Panc1 (cell line): ENCODE measurements around the gene GPR135.

Source experiments
- CTCF ChIP-seq: fragments of 450-650 bp; IDR thresholded peaks from 2 replicates; pipeline ENCODE4 v1.5.1; 2017; ENCODE audit warnings: mild to moderate bottlenecking
- POLR2AphosphoS5 ChIP-seq: IDR thresholded peaks from 2 replicates; pipeline ENCODE4 v1.6.1; 2012; ENCODE audit warnings: mild to moderate bottlenecking, low read depth, low read length, moderate library complexity
- REST ChIP-seq, 2 experiments: IDR thresholded peaks; 2 replicates each; pipeline ENCODE4 v1.6.1; 2011 to 2012; ENCODE audit warnings: low read depth in 2 of 2, control low read depth in 1 of 2, low read length in 1 of 2, mild to moderate bottlenecking in 1 of 2, moderate library complexity in 1 of 2; ENCODE audit not compliant: insufficient read depth in 1 of 2

- TF ChIP-seq POLR2AphosphoS5 (no peak), CTCF (no peak), REST (IDR thresholded peaks at IDR 0.05; ENCODE audit: insufficient read depth in 1 of 2, low read depth in 2 of 2, low read length in 1 of 2) (no peak)
These were observed 36.6 kb downstream of the GPR135 start for GRCh38 chr14:59428581-59429012.
